HFF-Myc (cell line): Measurements from ENCODE around the gene RANBP2.
A peak's percentile ranks its signal among the peaks of the same experiment; 100 is the strongest.

Source experiments
- DNase-seq: peaks from one replicate; pipeline ENCODE4 v3.0.0-alpha.2; 2011; ENCODE audit warnings: low read depth; ENCODE audit errors: extremely low read depth
- H3K4me3 ChIP-seq: replicated peaks from 2 replicates; pipeline ENCODE4 v1.5.1; 2011; ENCODE audit warnings: low read depth, mild to moderate bottlenecking, control low read depth, low read length
- TF ChIP-seq, protein P1 (sequence below): IDR thresholded peaks from 2 replicates; pipeline ENCODE4 v1.5.1; 2012; ENCODE audit warnings: mild to moderate bottlenecking, low read depth, low read length, control low read depth; ENCODE audit errors: missing control alignments

RANBP2 gene

DNA sequence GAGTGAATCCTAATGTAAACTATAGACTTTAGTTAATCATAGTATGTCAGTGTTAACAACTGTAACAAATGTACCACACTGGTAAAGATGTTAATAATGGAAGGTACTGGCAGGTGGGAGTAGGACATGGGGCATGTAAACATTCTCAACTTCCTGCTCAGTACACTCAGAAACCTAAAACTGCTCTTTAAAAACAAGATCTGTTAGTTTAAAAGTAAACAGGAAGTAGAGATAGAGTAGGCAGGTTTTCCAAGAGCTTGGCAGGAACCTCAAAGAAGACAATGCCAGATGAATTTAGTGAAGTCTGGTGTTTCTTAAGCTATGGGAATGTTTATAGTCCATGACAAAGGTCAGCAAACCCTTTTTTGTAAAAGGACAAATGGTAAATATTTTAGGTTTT, 113.9 kb downstream of the RANBP2 start:
- DNase-seq, result peak; percentile 20
- TF ChIP-seq, protein P1, sequence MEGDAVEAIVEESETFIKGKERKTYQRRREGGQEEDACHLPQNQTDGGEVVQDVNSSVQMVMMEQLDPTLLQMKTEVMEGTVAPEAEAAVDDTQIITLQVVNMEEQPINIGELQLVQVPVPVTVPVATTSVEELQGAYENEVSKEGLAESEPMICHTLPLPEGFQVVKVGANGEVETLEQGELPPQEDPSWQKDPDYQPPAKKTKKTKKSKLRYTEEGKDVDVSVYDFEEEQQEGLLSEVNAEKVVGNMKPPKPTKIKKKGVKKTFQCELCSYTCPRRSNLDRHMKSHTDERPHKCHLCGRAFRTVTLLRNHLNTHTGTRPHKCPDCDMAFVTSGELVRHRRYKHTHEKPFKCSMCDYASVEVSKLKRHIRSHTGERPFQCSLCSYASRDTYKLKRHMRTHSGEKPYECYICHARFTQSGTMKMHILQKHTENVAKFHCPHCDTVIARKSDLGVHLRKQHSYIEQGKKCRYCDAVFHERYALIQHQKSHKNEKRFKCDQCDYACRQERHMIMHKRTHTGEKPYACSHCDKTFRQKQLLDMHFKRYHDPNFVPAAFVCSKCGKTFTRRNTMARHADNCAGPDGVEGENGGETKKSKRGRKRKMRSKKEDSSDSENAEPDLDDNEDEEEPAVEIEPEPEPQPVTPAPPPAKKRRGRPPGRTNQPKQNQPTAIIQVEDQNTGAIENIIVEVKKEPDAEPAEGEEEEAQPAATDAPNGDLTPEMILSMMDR, result no peak
- H3K4me3 ChIP-seq, result no peak overlapping the region

DNA sequence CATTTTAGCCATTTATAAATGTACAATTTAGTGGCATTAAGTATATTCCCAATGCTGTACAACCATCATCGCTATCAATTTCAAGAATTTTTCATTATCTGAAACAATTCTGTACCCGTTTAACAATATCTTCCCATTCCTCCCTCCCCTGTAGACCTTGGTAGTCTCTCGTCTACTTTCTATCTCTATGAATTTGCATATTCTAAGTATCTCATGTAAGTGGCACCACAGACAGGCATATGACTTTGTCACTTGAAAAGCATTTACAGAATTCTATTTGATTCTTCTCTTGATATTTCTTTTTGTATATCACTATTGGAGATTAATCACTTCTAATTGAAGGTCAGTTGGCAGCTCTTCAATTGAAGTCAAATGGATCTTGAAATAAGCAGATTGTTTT, 115.3 kb downstream of the RANBP2 start:
- no peak for DNase-seq
- TF ChIP-seq, protein P1, result no peak
- H3K4me3 ChIP-seq, result no peak overlapping the region

DNA sequence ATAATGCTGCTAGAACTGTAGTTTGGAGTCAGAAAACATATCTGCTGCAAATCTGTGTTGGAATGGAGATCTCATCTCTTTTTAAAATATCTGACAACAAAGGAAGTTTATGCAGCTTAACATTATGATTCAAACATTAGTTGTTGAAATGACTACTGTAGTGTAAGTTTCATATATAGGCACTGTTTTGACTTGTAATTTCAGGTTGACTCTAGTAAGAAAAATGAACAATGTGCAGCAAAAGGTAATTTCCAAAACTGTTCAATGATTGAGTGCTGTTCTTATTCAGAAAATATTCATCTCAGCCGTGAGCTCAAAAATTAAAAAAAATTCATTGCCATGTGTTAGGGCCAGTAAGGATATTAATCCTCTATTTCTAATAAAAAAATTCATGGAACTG, 115.8 kb downstream of the RANBP2 start:
- no peak for DNase-seq
- TF ChIP-seq, protein P1, result no peak
- H3K4me3 ChIP-seq, result no peak overlapping the region
